Measurements from ENCODE around the gene NALCN. TPM values are rescaled to one million over a fixed set of nuclear protein-coding genes. Genes with fewer than 3 reads are reported as not detected.

Gene NALCN
- total and polyA plus RNA-seq, 2 donors (not counting 1 experiment from before 2014, with no cell fraction given): not detected

- intact Hi-C loops (cut with micrococcal nuclease): no loop called here
- no peaks in the 10 kb centered on the region for H3K4me1 ChIP-seq (ENCODE audit: control insufficient read depth in 2 of 2, insufficient read depth in 2 of 2, low read length in 2 of 2)
- no peak overlapping the region for H3K9ac ChIP-seq (ENCODE audit: low read length)
- Mint-ChIP-seq H3K4me3 (no peak overlapping the region), H3K27me3 (no peaks in the 10 kb centered on the region), H3K4me1 (no peaks in the 10 kb centered on the region), H3K9me3 (ENCODE audit: insufficient read depth) (no peaks in the 10 kb centered on the region), H3K27ac (no peak overlapping the region)
- no peaks in the 10 kb centered on the region for H3K79me2 ChIP-seq (ENCODE audit: control insufficient read depth, insufficient read depth, low read length)
- no peaks in the 10 kb centered on the region for H4K20me1 ChIP-seq (ENCODE audit: control insufficient read depth, insufficient read depth, low read length, poor library complexity, severe bottlenecking)
- POLR2A ChIA-PET: no interaction called here
- no peak overlapping the region for H2AFZ ChIP-seq (ENCODE audit: insufficient read depth, low read depth, low read length, poor library complexity, severe bottlenecking)
- ATAC-seq (ENCODE audit: low read depth) (no peak), DNase-seq (no peak)
- H3K9me3 ChIP-seq (ENCODE audit: control extremely low read depth in 1 of 3, control insufficient read depth in 2 of 3, insufficient read depth in 1 of 3, low read length in 2 of 3): peaks cover 0 to 10% (median 0%) of the 10 kb centered on the region in 3 donors
- no peaks in the 10 kb centered on the region for H3K36me3 ChIP-seq (replicated peaks in 1 of 2; ENCODE audit: control extremely low read depth in 1 of 2, control insufficient read depth in 1 of 2, extremely low read depth in 1 of 2, insufficient read depth in 2 of 2, low read length in 1 of 2)
- no peak overlapping the region for H3K4me3 ChIP-seq (ENCODE audit: control extremely low read depth in 1 of 5, extremely low read depth in 1 of 5, insufficient read depth in 1 of 5, low read depth in 2 of 5, low read length in 4 of 5)
- 80% methylated on average over 5 of the region's 5 CpGs for WGBS (ENCODE audit: insufficient coverage)
- CTCF ChIA-PET: no interaction called here
- TF ChIP-seq EZH2 (IDR thresholded peaks at IDR 0.05; ENCODE audit: borderline replicate concordance, insufficient read depth, low read depth, low read length, poor library complexity, severe bottlenecking) (no peak), CTCF (IDR thresholded peaks at IDR 0.05) (no peak)
- H3K27ac ChIP-seq (ENCODE audit: low read length in 2 of 2): no peak overlapping the region
- no peak overlapping the region for H3K4me2 ChIP-seq (replicated peaks; ENCODE audit: low read depth, low read length, poor library complexity, severe bottlenecking)
- H3K27me3 ChIP-seq (replicated peaks in 1 of 4; ENCODE audit: control extremely low read depth in 1 of 4, control insufficient read depth in 3 of 4, insufficient read depth in 4 of 4, low read length in 3 of 4): no peaks in the 10 kb centered on the region
Measured at GRCh38 chr13:101307181-101307701, 109.1 kb downstream of the NALCN start.

GRCh38 chr13:101306773-101307172 is 109.5 kb downstream of the NALCN start:
- no peaks in the 10 kb centered on the region for H3K27me3 Mint-ChIP-seq
- Histone ChIP-seq H3K4me3 (ENCODE audit: control extremely low read depth in 1 of 5, extremely low read depth in 1 of 5, insufficient read depth in 1 of 5, low read depth in 2 of 5, low read length in 4 of 5) (no peak overlapping the region), H2AFZ (ENCODE audit: insufficient read depth, low read depth, low read length, poor library complexity, severe bottlenecking) (no peak overlapping the region), H3K27ac (ENCODE audit: low read length in 2 of 2) (no peak overlapping the region), H3K4me1 (ENCODE audit: control insufficient read depth in 2 of 2, insufficient read depth in 2 of 2, low read length in 2 of 2) (no peaks in the 10 kb centered on the region), H3K36me3 (replicated peaks in 1 of 2; ENCODE audit: control extremely low read depth in 1 of 2, control insufficient read depth in 1 of 2, extremely low read depth in 1 of 2, insufficient read depth in 2 of 2, low read length in 1 of 2) (no peaks in the 10 kb centered on the region), H3K9ac (ENCODE audit: low read length) (no peak overlapping the region), H3K79me2 (ENCODE audit: control insufficient read depth, insufficient read depth, low read length) (no peaks in the 10 kb centered on the region), H4K20me1 (ENCODE audit: control insufficient read depth, insufficient read depth, low read length, poor library complexity, severe bottlenecking) (no peaks in the 10 kb centered on the region), H3K27me3 (replicated peaks in 1 of 4; ENCODE audit: control extremely low read depth in 1 of 4, control insufficient read depth in 3 of 4, insufficient read depth in 4 of 4, low read length in 3 of 4) (no peaks in the 10 kb centered on the region), H3K9me3 (ENCODE audit: control extremely low read depth in 1 of 3, control insufficient read depth in 2 of 3, insufficient read depth in 1 of 3, low read length in 2 of 3) (peaks cover 0 to 10% (median 0%) of the 10 kb centered on the region in 3 donors), H3K4me2 (replicated peaks; ENCODE audit: low read depth, low read length, poor library complexity, severe bottlenecking) (no peak overlapping the region)
- intact Hi-C loops (cut with micrococcal nuclease): no loop called here
- CTCF ChIA-PET: no interaction called here
- no peak for ATAC-seq (ENCODE audit: low read depth)
- POLR2A ChIA-PET: no interaction called here
- no CpG with 5 or more reads among the region's 3 CpGs for WGBS (ENCODE audit: insufficient coverage)
- no peaks in the 10 kb centered on the region for H3K9me3 Mint-ChIP-seq (ENCODE audit: insufficient read depth)
- H3K4me1 Mint-ChIP-seq: no peaks in the 10 kb centered on the region
- H3K4me3 Mint-ChIP-seq: no peak overlapping the region
- TF ChIP-seq CTCF (IDR thresholded peaks at IDR 0.05) (no peak), EZH2 (IDR thresholded peaks at IDR 0.05; ENCODE audit: borderline replicate concordance, insufficient read depth, low read depth, low read length, poor library complexity, severe bottlenecking) (no peak)
- no peak for DNase-seq
- H3K27ac Mint-ChIP-seq: no peak overlapping the region

All from B cell (primary cell).